OCI-LY1 (cell line): ENCODE data around the gene ATXN7.

Experiments used
- EZH2 ChIP-seq: fragments of 200-600 bp; sonication (generic), shearing (Covaris generic); IDR thresholded peaks from 2 replicates; pipeline ENCODE4 v1.8.0; 2017; ENCODE audit warnings: borderline replicate concordance, mixed run types, mild to moderate bottlenecking, antibody characterized with exemption, low read length, moderate library complexity, mixed read lengths
- TF ChIP-seq, protein P1 (sequence below): fragments of 200-600 bp; sonication (generic), shearing (Covaris generic); IDR thresholded peaks from 2 replicates; pipeline ENCODE4 v1.5.1; 2017; ENCODE audit warnings: mild to moderate bottlenecking, antibody characterized with exemption, low read length, moderate library complexity, mixed read lengths

DNA sequence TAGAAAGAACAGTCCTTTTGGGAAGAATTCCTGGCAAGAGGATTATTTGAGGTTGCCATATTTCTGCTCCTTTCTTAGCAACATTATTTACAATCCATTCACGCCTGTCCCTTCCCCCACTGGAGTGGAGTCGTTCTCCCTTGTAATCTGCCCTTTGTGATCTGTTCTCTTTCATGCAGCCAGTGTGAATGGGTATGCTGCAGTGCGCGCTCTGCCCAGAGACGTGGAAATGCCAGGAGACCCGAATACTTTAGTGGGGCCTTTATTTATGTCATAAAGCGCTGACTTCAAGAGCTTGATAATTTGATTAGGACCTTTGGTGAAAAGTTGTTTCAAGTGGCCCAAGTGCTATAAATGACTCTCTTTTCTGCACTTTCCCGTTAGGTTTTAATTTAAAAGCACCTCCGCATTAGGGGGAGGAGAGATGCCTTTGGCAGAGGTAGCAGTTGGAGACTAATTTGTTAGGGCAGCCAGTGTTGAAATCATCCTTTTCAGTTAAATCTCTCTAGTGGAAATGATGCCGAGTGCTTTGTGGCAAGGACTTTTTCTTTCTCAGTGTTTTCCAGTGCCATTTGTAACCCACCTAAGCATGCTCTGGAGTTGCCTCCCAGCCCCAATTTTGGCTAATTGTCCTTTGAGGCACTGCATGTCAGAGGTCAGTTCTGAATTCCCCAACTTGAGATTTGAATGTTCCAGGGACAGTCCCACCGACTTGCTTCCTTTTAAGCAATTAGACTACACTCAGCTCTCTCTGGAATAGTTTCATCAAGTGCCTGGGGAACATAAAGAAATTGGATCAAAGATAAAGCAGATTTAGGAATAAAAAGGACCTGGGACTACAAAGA, 107.2 kb downstream of the ATXN7 start:
- TF ChIP-seq, protein P1, sequence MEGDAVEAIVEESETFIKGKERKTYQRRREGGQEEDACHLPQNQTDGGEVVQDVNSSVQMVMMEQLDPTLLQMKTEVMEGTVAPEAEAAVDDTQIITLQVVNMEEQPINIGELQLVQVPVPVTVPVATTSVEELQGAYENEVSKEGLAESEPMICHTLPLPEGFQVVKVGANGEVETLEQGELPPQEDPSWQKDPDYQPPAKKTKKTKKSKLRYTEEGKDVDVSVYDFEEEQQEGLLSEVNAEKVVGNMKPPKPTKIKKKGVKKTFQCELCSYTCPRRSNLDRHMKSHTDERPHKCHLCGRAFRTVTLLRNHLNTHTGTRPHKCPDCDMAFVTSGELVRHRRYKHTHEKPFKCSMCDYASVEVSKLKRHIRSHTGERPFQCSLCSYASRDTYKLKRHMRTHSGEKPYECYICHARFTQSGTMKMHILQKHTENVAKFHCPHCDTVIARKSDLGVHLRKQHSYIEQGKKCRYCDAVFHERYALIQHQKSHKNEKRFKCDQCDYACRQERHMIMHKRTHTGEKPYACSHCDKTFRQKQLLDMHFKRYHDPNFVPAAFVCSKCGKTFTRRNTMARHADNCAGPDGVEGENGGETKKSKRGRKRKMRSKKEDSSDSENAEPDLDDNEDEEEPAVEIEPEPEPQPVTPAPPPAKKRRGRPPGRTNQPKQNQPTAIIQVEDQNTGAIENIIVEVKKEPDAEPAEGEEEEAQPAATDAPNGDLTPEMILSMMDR = no peak
- no peak for TF ChIP-seq EZH2
